NB4 (cell line): ENCODE results near the gene PLCB3.

Experiments used
- POLR2A ChIP-seq: IDR thresholded peaks from 2 replicates; pipeline ENCODE4 v1.6.1; 2011; ENCODE audit warnings: mild to moderate bottlenecking; ENCODE audit not compliant: insufficient read length; ENCODE audit errors: extremely low read depth
- TF ChIP-seq, protein P1 (sequence below): IDR thresholded peaks from one replicate; pipeline ENCODE4 v1.5.1; 2012; ENCODE audit warnings: low read depth, low read length

DNA sequence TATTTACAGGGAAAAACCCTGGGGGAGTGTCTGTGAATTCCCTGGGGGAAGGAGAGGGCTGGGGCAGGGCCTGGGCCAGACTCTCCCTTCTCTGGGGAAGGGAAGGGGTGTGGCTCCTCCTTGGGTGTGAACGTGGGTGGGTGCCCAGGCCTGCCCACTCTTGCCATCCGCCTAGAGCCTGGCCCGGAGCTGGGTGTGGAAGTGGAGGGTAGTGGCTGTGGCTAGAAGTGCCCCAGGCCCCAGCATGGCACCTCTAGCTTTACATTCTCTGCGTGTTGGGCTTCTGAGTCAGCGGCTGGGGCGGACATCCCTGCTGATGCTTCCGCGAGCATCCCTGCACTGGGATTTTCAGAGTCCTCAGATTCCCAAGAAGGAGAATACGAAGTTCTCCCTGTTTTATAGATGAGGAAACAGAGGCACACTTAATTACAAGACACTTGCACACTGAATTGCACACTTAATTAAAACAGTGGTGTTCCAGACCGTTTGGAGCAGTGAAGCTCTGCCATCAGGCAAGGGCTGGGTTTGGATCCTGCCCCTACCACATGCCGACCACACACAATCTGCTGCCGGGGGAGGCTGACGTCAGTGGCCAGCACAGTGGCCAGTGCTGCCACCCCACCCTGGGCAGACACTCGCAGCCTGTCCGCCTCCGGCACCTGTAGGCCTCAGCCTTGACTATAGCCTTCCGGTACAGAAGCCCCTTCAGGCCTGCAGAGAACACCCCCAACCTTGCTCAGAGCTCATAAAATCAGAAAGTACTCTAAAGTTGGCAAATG, 25.5 kb downstream of the PLCB3 start:
- TF ChIP-seq, protein P1, sequence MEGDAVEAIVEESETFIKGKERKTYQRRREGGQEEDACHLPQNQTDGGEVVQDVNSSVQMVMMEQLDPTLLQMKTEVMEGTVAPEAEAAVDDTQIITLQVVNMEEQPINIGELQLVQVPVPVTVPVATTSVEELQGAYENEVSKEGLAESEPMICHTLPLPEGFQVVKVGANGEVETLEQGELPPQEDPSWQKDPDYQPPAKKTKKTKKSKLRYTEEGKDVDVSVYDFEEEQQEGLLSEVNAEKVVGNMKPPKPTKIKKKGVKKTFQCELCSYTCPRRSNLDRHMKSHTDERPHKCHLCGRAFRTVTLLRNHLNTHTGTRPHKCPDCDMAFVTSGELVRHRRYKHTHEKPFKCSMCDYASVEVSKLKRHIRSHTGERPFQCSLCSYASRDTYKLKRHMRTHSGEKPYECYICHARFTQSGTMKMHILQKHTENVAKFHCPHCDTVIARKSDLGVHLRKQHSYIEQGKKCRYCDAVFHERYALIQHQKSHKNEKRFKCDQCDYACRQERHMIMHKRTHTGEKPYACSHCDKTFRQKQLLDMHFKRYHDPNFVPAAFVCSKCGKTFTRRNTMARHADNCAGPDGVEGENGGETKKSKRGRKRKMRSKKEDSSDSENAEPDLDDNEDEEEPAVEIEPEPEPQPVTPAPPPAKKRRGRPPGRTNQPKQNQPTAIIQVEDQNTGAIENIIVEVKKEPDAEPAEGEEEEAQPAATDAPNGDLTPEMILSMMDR, result no peak
- TF ChIP-seq POLR2A, result no peak
